B cell (primary cell): Measurements from ENCODE around the gene MRPL41. TPM values are rescaled to one million over a fixed set of nuclear protein-coding genes. Genes with fewer than 3 reads are reported as not detected.
"Not testable (repeated sequence)": the region's sequence is repeated elsewhere in the genome, so short reads cannot be mapped to it uniquely, and the experiment has no call there.

Experiments used
- ATAC-seq: fragments of 200-7000 bp; cut with Tn5 transposase; one replicate; pipeline ENCODE4 v1.10.0; 2021; ENCODE audit warnings: low read depth, mild to moderate bottlenecking, moderate number of reproducible peaks, moderate library complexity
- CTCF ChIA-PET: fragments of 350-600 bp; sonication (Branson Sonifier 250); formaldehyde crosslinking; loops from one replicate; lab custom pipeline; 2021; ENCODE audit warnings: antibody characterized with exemption, inconsistent platforms; lab: Charles Lee
- POLR2A ChIA-PET: fragments of 350-600 bp; sonication (Branson Sonifier 250); formaldehyde crosslinking; loops from one replicate; lab custom pipeline; 2021; ENCODE audit warnings: antibody characterized with exemption; lab: Charles Lee
- DNase-seq: peaks from one replicate; pipeline ENCODE4 v3.0.0; 2013
- H2AFZ ChIP-seq: 2 replicates; pipeline ENCODE4 v1.6.1; 2012; ENCODE audit warnings: mild to moderate bottlenecking, low read depth, low read length; ENCODE audit not compliant: insufficient read depth, poor library complexity, severe bottlenecking
- H3K27ac ChIP-seq, 2 donors: 1 replicate in 1 of 2; 2 replicates in 1 of 2; pipeline ENCODE4 v1.5.1; 2012 to 2013; ENCODE audit warnings: low read length in 2 of 2, mild to moderate bottlenecking in 2 of 2, moderate library complexity in 1 of 2
- H3K27me3 ChIP-seq, 4 experiments: fragments of 200-600 bp in 1 of 4; sonication (generic) in 1 of 4; replicated peaks in 1 of 4; 1 replicate in 2 of 4; 2 replicates in 2 of 4; pipeline versions ENCODE4 v1.6.1 to v1.7.0; 2013 to 2016; ENCODE audit warnings: low read length in 3 of 4, mild to moderate bottlenecking in 2 of 4, mixed read lengths in 1 of 4, moderate library complexity in 1 of 4; ENCODE audit not compliant: insufficient read depth in 4 of 4, control insufficient read depth in 3 of 4; ENCODE audit errors: control extremely low read depth in 1 of 4
- H3K36me3 ChIP-seq, 2 experiments: replicated peaks in 1 of 2; 1 replicate in 1 of 2; 2 replicates in 1 of 2; pipeline versions ENCODE4 v1.6.1 to v1.7.1; 2013; ENCODE audit warnings: low read length in 1 of 2; ENCODE audit not compliant: insufficient read depth in 2 of 2, control insufficient read depth in 1 of 2; ENCODE audit errors: control extremely low read depth in 1 of 2, extremely low read depth in 1 of 2
- H3K4me1 ChIP-seq, 2 donors: fragments of 200-600 bp in 1 of 2; sonication (generic) in 1 of 2; 1 replicate in 1 of 2; 2 replicates in 1 of 2; pipeline versions ENCODE4 v1.5.1 to v1.6.1; 2013 to 2017; ENCODE audit warnings: low read length in 2 of 2; ENCODE audit not compliant: control insufficient read depth in 2 of 2, insufficient read depth in 2 of 2
- H3K4me2 ChIP-seq: replicated peaks from 2 replicates; pipeline ENCODE3; 2012; ENCODE audit warnings: mild to moderate bottlenecking, low read depth, low read length; ENCODE audit not compliant: poor library complexity, severe bottlenecking
- H3K4me3 ChIP-seq, 5 experiments: fragments of 200-600 bp in 1 of 5; sonication (generic) in 1 of 5; 1 replicate in 3 of 5; 2 replicates in 2 of 5; pipeline versions ENCODE4 v1.5.1 to v1.7.0; 2011 to 2016; ENCODE audit warnings: low read length in 4 of 5, mild to moderate bottlenecking in 4 of 5, low read depth in 2 of 5, control low read depth in 1 of 5, moderate library complexity in 1 of 5; ENCODE audit not compliant: insufficient read depth in 1 of 5; ENCODE audit errors: control extremely low read depth in 1 of 5, extremely low read depth in 1 of 5
- H3K79me2 ChIP-seq: fragments of 200-600 bp; sonication (generic); one replicate; pipeline ENCODE4 v1.6.0; 2016; ENCODE audit warnings: low read length; ENCODE audit not compliant: control insufficient read depth, insufficient read depth
- H3K9ac ChIP-seq: fragments of 200-600 bp; sonication (generic); 2 replicates; pipeline ENCODE4 v1.6.1; 2017; ENCODE audit warnings: mild to moderate bottlenecking, low read length, moderate library complexity
- H3K9me3 ChIP-seq, 3 donors: one replicate each; pipeline versions ENCODE4 v1.6.1 to v1.7.1; 2013; ENCODE audit warnings: low read length in 2 of 3; ENCODE audit not compliant: control insufficient read depth in 2 of 3, insufficient read depth in 1 of 3; ENCODE audit errors: control extremely low read depth in 1 of 3
- H4K20me1 ChIP-seq: 2 replicates; pipeline ENCODE4 v1.6.0; 2012; ENCODE audit warnings: mild to moderate bottlenecking, low read length; ENCODE audit not compliant: insufficient read depth, control insufficient read depth, poor library complexity, severe bottlenecking
- H3K27ac Mint-ChIP-seq: one replicate; pipeline ENCODE4 v1.8.0; 2021; ENCODE audit warnings: mixed read lengths
- H3K27me3 Mint-ChIP-seq: one replicate; pipeline ENCODE4 v1.8.0; 2021; ENCODE audit warnings: mixed read lengths
- H3K4me1 Mint-ChIP-seq: one replicate; pipeline ENCODE4 v1.8.0; 2021; ENCODE audit warnings: mixed read lengths
- H3K4me3 Mint-ChIP-seq: one replicate; pipeline ENCODE4 v1.8.0; 2021; ENCODE audit warnings: mixed read lengths
- H3K9me3 Mint-ChIP-seq: one replicate; pipeline ENCODE4 v1.8.0; 2022; ENCODE audit warnings: mixed read lengths; ENCODE audit not compliant: insufficient read depth
- EZH2 ChIP-seq: IDR thresholded peaks from 2 replicates; pipeline ENCODE4 v1.6.1; 2012; ENCODE audit warnings: borderline replicate concordance, low read depth, mild to moderate bottlenecking, moderate library complexity, low read length; ENCODE audit not compliant: insufficient read depth, poor library complexity, severe bottlenecking
- WGBS: methylation state at CpG from one replicate; pipeline ENCODE4 v1.1.5; 2013; ENCODE audit warnings: missing lambda C conversion rate; ENCODE audit not compliant: insufficient coverage; 5-methylcytosine and 5-hydroxymethylcytosine counted together
- intact Hi-C: fragments of 100-400 bp; cut with micrococcal nuclease; formaldehyde crosslinking; loops from one replicate; pipeline ENCODE4 v1.10.0; 2022
- polyA plus RNA-seq: library from polyadenylated mRNA; depleted of rRNA; stranded (reverse); fragments of >200 nt; gene quantifications from 2 replicates; pipeline ENCODE4 v1.2.3, GENCODE V29; 2012
- total RNA-seq, 2 donors: library from RNA; stranded (reverse); fragments of 120-200 nt in 1 of 2; gene quantifications; 1 replicate in 1 of 2; 2 replicates in 1 of 2; pipeline versions ENCODE4 v1.2.3 to v1.2.4, GENCODE V29; 2013 to 2022
- TF ChIP-seq, protein P1 (sequence below): fragments of 200-600 bp; IDR thresholded peaks from one replicate; pipeline ENCODE4 v1.8.0; 2022; ENCODE audit warnings: antibody characterized with exemption, mild to moderate bottlenecking

MRPL41 gene
- total and polyA plus RNA-seq, 2 donors (not counting 1 experiment from before 2014, with no cell fraction given): 59.2 to 70.9 TPM

DNA sequence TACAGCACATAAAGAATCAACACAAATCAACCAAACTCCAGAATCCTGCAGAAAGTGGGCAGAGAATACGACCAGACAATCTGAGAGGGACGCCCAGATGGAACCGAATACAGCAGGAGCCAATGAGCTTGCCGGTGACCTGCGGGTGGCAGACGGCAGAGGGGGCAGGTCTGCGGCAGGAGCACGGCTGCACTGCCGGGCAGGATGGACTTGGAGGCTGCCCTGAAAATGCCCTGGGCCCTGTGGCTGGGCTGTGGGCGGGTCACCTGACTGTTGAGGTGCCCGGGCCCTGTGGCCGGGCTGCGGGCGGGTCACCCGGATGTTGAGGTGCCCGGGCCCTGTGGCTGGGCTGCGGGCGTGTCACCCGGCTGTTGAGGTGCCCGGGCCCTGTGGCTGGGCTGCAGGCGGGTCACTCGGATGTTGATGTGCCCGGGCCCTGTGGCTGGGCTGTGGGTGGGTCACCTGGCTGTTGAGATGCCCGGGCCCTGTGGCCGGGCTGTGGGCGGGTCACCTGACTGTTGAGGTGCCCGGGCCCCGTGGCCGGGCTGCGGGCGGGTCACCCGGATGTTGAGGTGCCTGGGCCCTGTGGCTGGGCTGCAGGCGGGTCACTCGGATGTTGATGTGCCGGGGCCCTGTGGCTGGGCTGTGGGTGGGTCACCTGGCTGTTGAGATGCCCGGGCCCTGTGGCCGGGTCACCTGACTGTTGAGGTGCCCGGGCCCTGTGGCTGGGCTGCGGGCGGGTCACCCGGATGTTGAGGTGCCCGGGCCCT lies 37.7 kb upstream of the MRPL41 start:
- H3K27me3 ChIP-seq, H3K4me1 Mint-ChIP-seq, H3K9ac ChIP-seq, H3K9me3 ChIP-seq, H3K27me3 Mint-ChIP-seq, H4K20me1 ChIP-seq, DNase-seq, intact Hi-C loops, H2AFZ ChIP-seq, H3K4me1 ChIP-seq, H3K4me3 Mint-ChIP-seq, H3K27ac ChIP-seq, H3K4me3 ChIP-seq, H3K36me3 ChIP-seq, CTCF ChIA-PET, H3K9me3 Mint-ChIP-seq, ATAC-seq, H3K4me2 ChIP-seq, H3K27ac Mint-ChIP-seq, POLR2A ChIA-PET, H3K79me2 ChIP-seq: not testable (repeated sequence)
- 82% methylated on average over 32 of the region's 42 CpGs for whole genome bisulfite sequencing

DNA sequence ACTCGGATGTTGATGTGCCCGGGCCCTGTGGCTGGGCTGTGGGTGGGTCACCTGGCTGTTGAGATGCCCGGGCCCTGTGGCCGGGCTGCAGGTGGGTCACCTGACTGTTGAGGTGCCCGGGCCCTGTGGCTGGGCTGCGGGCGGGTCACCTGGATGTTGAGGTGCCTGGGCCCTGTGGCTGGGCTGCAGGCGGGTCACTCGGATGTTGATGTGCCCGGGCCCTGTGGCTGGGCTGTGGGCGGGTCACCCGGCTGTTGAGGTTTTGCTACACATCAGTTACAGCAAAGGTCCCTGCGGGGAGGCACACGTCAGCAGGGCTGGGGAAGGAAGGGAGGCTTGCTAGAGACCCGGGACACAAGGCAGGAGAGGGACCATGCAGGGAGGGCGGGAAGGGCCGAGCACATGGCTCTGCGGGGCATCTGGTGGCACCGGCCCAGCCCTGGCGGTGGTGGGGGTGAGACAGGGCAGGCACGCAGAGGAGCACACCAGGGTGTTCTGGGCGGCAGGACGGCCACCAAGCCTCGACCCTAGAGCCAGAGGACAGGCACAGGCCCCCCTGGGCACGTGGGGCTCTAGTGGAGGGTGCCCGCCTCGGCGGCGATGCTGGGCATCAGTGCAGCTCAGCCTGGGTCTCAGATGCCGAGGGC lies 36.9 kb upstream of the MRPL41 start:
- Histone ChIP-seq H2AFZ (no peak overlapping the region), H3K27ac (no peak overlapping the region), H3K9ac (no peak overlapping the region), H4K20me1 (no peaks in the 10 kb centered on the region), H3K9me3 (peaks cover 0 to 7% (median 0%) of the 10 kb centered on the region in 3 donors), H3K4me2 (no peak overlapping the region), H3K79me2 (no peaks in the 10 kb centered on the region), H3K4me3 (no peak overlapping the region), H3K4me1 (no peaks in the 10 kb centered on the region), H3K27me3 (no peaks in the 10 kb centered on the region), H3K36me3 (peaks cover 0 to 2% of the 10 kb centered on the region in 2 experiments)
- ChIA-PET CTCF (no interaction called here), POLR2A (no interaction called here)
- H3K27ac Mint-ChIP-seq: no peak overlapping the region
- H3K4me1 Mint-ChIP-seq: peaks cover 2% of the 10 kb centered on the region
- no peak overlapping the region for H3K4me3 Mint-ChIP-seq
- DNase-seq: no peak
- WGBS: 91% methylated on average over 26 of the region's 30 CpGs
- ATAC-seq: no peak
- intact Hi-C loops: no loop called here
- no peaks in the 10 kb centered on the region for H3K9me3 Mint-ChIP-seq
- no peaks in the 10 kb centered on the region for H3K27me3 Mint-ChIP-seq
- TF ChIP-seq, protein P1, sequence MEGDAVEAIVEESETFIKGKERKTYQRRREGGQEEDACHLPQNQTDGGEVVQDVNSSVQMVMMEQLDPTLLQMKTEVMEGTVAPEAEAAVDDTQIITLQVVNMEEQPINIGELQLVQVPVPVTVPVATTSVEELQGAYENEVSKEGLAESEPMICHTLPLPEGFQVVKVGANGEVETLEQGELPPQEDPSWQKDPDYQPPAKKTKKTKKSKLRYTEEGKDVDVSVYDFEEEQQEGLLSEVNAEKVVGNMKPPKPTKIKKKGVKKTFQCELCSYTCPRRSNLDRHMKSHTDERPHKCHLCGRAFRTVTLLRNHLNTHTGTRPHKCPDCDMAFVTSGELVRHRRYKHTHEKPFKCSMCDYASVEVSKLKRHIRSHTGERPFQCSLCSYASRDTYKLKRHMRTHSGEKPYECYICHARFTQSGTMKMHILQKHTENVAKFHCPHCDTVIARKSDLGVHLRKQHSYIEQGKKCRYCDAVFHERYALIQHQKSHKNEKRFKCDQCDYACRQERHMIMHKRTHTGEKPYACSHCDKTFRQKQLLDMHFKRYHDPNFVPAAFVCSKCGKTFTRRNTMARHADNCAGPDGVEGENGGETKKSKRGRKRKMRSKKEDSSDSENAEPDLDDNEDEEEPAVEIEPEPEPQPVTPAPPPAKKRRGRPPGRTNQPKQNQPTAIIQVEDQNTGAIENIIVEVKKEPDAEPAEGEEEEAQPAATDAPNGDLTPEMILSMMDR: no peak
- no peak for TF ChIP-seq EZH2
